Prostate gland (tissue), 2 donors: ENCODE data around the gene PFDN1.

Experiments used
- POLR2A ChIP-seq: fragments of 450-650 bp; IDR thresholded peaks from one replicate; pipeline ENCODE4 v1.6.1; 2016; ENCODE audit warnings: antibody characterized with exemption, mild to moderate bottlenecking
- POLR2AphosphoS5 ChIP-seq: sonication (generic); formaldehyde crosslinking; IDR thresholded peaks from one replicate; pipeline ENCODE4 v1.6.1; 2017; ENCODE audit warnings: antibody characterized with exemption
- TF ChIP-seq, protein P1 (sequence below), 4 experiments: fragments of 200-600 bp in 2 of 4; fragments of 450-650 bp in 2 of 4; sonication (generic) in 2 of 4; IDR thresholded peaks; 1 replicate in 3 of 4; 2 replicates in 1 of 4; pipeline ENCODE4 v1.5.1; 2016 to 2019; ENCODE audit warnings: antibody characterized with exemption in 4 of 4, mild to moderate bottlenecking in 2 of 4, moderate library complexity in 2 of 4

DNA sequence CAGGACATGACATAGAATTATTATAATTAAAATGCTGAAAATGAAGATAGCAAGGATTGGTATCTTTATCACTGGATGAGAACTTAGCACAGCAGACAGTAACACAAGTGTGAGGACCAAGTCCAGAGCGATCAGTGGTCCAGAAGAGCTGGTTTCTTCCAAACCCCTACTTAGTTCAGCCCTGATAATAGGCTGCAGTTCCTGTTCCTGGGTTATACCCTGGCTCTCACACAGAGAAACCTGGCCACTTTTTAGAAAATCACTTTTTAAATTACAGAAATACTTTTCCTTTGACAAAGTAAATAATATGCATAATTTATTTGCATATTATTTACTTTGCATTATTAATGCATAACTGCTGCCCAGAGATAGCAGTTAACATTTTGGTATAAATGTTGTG, 87.6 kb downstream of the PFDN1 start:
- TF ChIP-seq, protein P1, sequence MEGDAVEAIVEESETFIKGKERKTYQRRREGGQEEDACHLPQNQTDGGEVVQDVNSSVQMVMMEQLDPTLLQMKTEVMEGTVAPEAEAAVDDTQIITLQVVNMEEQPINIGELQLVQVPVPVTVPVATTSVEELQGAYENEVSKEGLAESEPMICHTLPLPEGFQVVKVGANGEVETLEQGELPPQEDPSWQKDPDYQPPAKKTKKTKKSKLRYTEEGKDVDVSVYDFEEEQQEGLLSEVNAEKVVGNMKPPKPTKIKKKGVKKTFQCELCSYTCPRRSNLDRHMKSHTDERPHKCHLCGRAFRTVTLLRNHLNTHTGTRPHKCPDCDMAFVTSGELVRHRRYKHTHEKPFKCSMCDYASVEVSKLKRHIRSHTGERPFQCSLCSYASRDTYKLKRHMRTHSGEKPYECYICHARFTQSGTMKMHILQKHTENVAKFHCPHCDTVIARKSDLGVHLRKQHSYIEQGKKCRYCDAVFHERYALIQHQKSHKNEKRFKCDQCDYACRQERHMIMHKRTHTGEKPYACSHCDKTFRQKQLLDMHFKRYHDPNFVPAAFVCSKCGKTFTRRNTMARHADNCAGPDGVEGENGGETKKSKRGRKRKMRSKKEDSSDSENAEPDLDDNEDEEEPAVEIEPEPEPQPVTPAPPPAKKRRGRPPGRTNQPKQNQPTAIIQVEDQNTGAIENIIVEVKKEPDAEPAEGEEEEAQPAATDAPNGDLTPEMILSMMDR (IDR thresholded peaks at IDR 0.05), result no peak
- TF ChIP-seq POLR2A, result no peak
- no peak for TF ChIP-seq POLR2AphosphoS5
